Endodermal cell (in vitro differentiated cells): ENCODE measurements around the gene SFXN3. TPM values are rescaled to one million over a fixed set of nuclear protein-coding genes. Genes with fewer than 3 reads are reported as not detected.
"Not testable (repeated sequence)": the region's sequence is repeated elsewhere in the genome, so short reads cannot be mapped to it uniquely, and the experiment has no call there.

Experiments used
- DNase-seq: peaks from one replicate; pipeline ENCODE4 v3.0.0-alpha.2; 2017
- H3K27ac ChIP-seq: 2 replicates; pipeline ENCODE4 v1.5.1; 2013; ENCODE audit warnings: mild to moderate bottlenecking, low read depth, low read length, moderate library complexity
- H3K27me3 ChIP-seq: 2 replicates; pipeline ENCODE4 v1.6.1; 2013; ENCODE audit warnings: mild to moderate bottlenecking, low read length, moderate library complexity; ENCODE audit not compliant: insufficient read depth, control insufficient read depth, poor library complexity, severe bottlenecking
- H3K36me3 ChIP-seq: 2 replicates; pipeline ENCODE4 v1.7.0; 2013; ENCODE audit warnings: mild to moderate bottlenecking, low read length, moderate library complexity; ENCODE audit not compliant: control insufficient read depth, insufficient read depth
- H3K4me1 ChIP-seq: one replicate; pipeline ENCODE4 v1.7.0; 2013; ENCODE audit warnings: low read length; ENCODE audit not compliant: control insufficient read depth, insufficient read depth
- H3K4me3 ChIP-seq: 2 replicates; pipeline ENCODE4 v1.5.1; 2013; ENCODE audit warnings: mild to moderate bottlenecking, low read length, moderate library complexity
- H3K9ac ChIP-seq: 2 replicates; pipeline ENCODE4 v1.6.1; 2013; ENCODE audit warnings: mild to moderate bottlenecking, low read length, moderate library complexity; ENCODE audit not compliant: poor library complexity, severe bottlenecking; ENCODE audit errors: extremely low read depth
- H3K9me3 ChIP-seq: 2 replicates; pipeline ENCODE4 v1.6.1; 2013; ENCODE audit warnings: mild to moderate bottlenecking, low read length, moderate library complexity; ENCODE audit not compliant: control insufficient read depth
- H3K27ac Mint-ChIP-seq: 2 replicates; pipeline ENCODE4 v1.8.0; 2020; ENCODE audit warnings: mixed read lengths
- H3K27me3 Mint-ChIP-seq: 2 replicates; pipeline ENCODE4 v1.8.0; 2021; ENCODE audit warnings: mild to moderate bottlenecking, mixed read lengths; ENCODE audit not compliant: insufficient read depth
- H3K36me3 Mint-ChIP-seq: 2 replicates; pipeline ENCODE4 v1.8.0; 2020; ENCODE audit warnings: low read depth, mixed read lengths
- H3K4me1 Mint-ChIP-seq: 2 replicates; pipeline ENCODE4 v1.8.0; 2020; ENCODE audit warnings: mixed read lengths
- H3K4me3 Mint-ChIP-seq: 2 replicates; pipeline ENCODE4 v1.8.0; 2020; ENCODE audit warnings: mild to moderate bottlenecking, moderate library complexity, mixed read lengths
- H3K9me3 Mint-ChIP-seq: 2 replicates; pipeline ENCODE4 v1.8.0; 2020; ENCODE audit warnings: mild to moderate bottlenecking, mixed read lengths
- CTCF ChIP-seq: fragments of 200-600 bp; sonication (generic); conservative IDR thresholded peaks from 2 replicates; pipeline ENCODE4 v1.5.0; 2021; ENCODE audit warnings: antibody characterized with exemption, mild to moderate bottlenecking
- WGBS, 2 experiments: methylation state at CpG; one replicate each; pipeline versions ENCODE4 v1.1.5 to v1.1.7; 2013; ENCODE audit warnings: missing lambda C conversion rate in 2 of 2, mixed read lengths in 1 of 2; ENCODE audit not compliant: insufficient coverage in 1 of 2, insufficient read length in 1 of 2; 5-methylcytosine and 5-hydroxymethylcytosine counted together
- total RNA-seq, 2 donors: library from RNA; stranded (reverse); fragmentation: NEBNext Ultra II Directional in 1 of 2; extraction: Animal tissue kit (Norgen Biotek cat#: 25700) in 1 of 2; gene quantifications; 2 replicates in 1 of 2; 3 replicates in 1 of 2; pipeline ENCODE4 v1.2.1, GENCODE V29; 2021

SFXN3 gene
- total RNA-seq, 2 donors from 2014 or later: 1.8 to 2.1 TPM

DNA sequence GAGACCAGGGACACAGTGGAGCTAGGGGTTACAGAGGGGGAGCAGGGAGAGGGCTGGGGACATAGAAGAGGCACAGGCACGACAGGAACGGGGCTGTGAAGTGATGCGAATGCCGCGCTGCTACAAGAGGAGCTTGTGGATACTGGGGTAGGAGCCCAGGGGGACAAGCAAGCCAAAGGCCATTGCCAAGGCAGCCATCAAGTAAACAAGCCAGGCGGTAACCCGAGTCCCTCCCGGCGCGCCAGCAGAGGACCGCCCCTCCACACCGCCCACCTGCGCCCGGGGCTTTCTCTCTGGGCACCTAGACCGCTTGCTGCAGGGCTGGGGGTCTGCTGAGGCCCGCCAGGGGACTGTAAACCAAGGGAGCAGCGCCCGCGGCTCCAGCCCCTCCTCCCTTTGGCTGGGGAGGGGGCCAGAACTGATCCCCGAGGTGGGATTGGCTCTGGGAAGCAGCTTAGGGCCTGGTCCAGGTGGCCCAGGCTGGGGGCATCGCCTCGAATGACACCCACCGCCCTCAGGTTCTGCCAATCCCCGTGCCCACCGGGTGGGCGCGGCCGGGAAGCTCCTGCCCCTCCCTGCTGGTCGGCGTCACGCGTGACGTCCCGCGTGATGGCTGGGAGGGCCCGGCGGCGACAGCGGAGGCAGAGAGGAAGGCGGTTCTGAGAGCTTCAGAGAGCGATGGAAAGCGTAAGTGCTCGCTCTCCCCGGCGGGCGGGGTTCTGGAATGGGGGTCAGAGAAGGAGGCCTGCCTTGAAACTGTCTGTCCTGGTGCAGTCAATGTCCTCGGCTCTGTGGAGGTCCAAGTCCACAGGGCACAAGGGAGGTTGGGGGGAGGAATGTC lies 982 bp downstream of the SFXN3 start:
- Histone ChIP-seq H3K9ac (no peak overlapping the region), H3K36me3 (no peaks in the 10 kb centered on the region), H3K4me3 (peak overlapping the region; percentile 83), H3K27me3 (peaks cover 70% of the 10 kb centered on the region), H3K27ac (no peak overlapping the region), H3K9me3 (no peaks in the 10 kb centered on the region), H3K4me1 (peaks cover 4% of the 10 kb centered on the region)
- no peaks in the 10 kb centered on the region for H3K9me3 Mint-ChIP-seq
- peaks cover 90% of the 10 kb centered on the region for H3K27me3 Mint-ChIP-seq
- no peak overlapping the region for H3K27ac Mint-ChIP-seq
- H3K4me3 Mint-ChIP-seq: peak overlapping the region; percentile 49
- WGBS, 2 experiments: 4 to 7% methylated on average over 33 to 47 of the region's 47 CpGs
- H3K36me3 Mint-ChIP-seq: no peaks in the 10 kb centered on the region
- peaks cover 28% of the 10 kb centered on the region for H3K4me1 Mint-ChIP-seq
- TF ChIP-seq CTCF: no peak
- DNase-seq: peak; percentile 90

DNA sequence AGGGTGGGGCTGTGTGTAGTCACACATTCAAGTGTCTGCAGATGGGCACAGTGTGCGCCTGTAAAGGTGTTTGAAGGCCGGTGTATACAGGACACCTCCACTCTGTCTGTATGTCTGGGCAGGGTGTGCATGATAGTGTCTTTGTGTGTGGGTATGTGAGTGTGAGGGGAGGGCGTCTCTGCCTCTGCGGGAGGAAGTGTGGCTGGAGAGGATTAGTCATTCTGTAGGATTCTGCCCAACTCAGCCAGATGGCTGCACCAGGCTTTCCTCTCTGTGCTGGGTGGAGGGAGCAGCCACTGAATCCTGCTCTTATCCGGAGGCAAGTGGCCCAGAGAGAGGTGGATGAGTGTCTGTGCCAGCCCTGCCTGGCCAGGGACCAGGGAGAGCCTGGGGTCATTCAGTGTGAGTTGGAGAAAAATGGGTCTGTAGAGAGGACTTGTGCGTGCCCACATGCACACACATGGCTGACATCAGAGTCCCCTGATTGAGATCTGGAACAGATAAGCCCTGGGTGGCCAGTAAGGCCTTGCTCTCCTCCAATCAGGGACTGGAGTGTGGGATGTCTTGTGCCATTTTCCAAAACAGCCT lies 1.7 kb downstream of the SFXN3 start:
- Mint-ChIP-seq H3K36me3 (no peaks in the 10 kb centered on the region), H3K27me3 (peaks cover 91% of the 10 kb centered on the region), H3K27ac (no peak overlapping the region), H3K4me1 (peaks cover 23% of the 10 kb centered on the region), H3K9me3 (no peaks in the 10 kb centered on the region), H3K4me3 (peak overlapping the region; percentile 49)
- H3K36me3 ChIP-seq: no peaks in the 10 kb centered on the region
- no peak overlapping the region for H3K27ac ChIP-seq
- no peak overlapping the region for H3K9ac ChIP-seq
- DNase-seq: no peak
- WGBS, 2 experiments: 42 to 77% methylated on average over 3 to 6 of the region's 6 CpGs
- H3K9me3 ChIP-seq: no peaks in the 10 kb centered on the region
- H3K27me3 ChIP-seq: peaks cover 76% of the 10 kb centered on the region
- H3K4me3 ChIP-seq: no peak overlapping the region
- TF ChIP-seq CTCF: no peak
- peaks cover 4% of the 10 kb centered on the region for H3K4me1 ChIP-seq

- no peak for TF ChIP-seq CTCF
- H3K36me3 Mint-ChIP-seq: no peaks in the 10 kb centered on the region
- Histone ChIP-seq H3K9ac (no peak overlapping the region), H3K4me3 (no peak overlapping the region), H3K27me3 (peaks cover 81% of the 10 kb centered on the region), H3K36me3 (no peaks in the 10 kb centered on the region), H3K9me3 (no peaks in the 10 kb centered on the region), H3K4me1 (peaks cover 4% of the 10 kb centered on the region), H3K27ac (no peak overlapping the region)
- no peak overlapping the region for H3K4me3 Mint-ChIP-seq
- peaks cover 23% of the 10 kb centered on the region for H3K4me1 Mint-ChIP-seq
- H3K9me3 Mint-ChIP-seq: no peaks in the 10 kb centered on the region
- no peak overlapping the region for H3K27ac Mint-ChIP-seq
- H3K27me3 Mint-ChIP-seq: peaks cover 92% of the 10 kb centered on the region
- 80% methylated on average over 1 of the region's 3 CpGs; no CpG with 5 or more reads in 1 of the 2 experiments for WGBS, 2 experiments
- no peak for DNase-seq
Measured at GRCh38 chr10:101033276-101033675, 2.2 kb downstream of the SFXN3 start.

GRCh38 chr10:101034404-101034803 lies 3.4 kb downstream of the SFXN3 start:
- peaks cover 93% of the 10 kb centered on the region for H3K27me3 ChIP-seq
- H3K27ac ChIP-seq, H3K4me3 Mint-ChIP-seq, H3K9me3 Mint-ChIP-seq, H3K36me3 Mint-ChIP-seq, H3K9ac ChIP-seq, H3K36me3 ChIP-seq, H3K4me1 ChIP-seq, H3K9me3 ChIP-seq, DNase-seq, H3K4me3 ChIP-seq, H3K27ac Mint-ChIP-seq: not testable (repeated sequence)
- 88 to 91% methylated on average over 4 of the region's 4 CpGs for WGBS, 2 experiments
- Mint-ChIP-seq H3K27me3 (peaks cover 90% of the 10 kb centered on the region), H3K4me1 (peaks cover 18% of the 10 kb centered on the region)
